H1 (cell line): ENCODE measurements around the gene COA3. TPM values are rescaled to one million over a fixed set of nuclear protein-coding genes. Genes with fewer than 3 reads are reported as not detected.

Experiments
- CTCF ChIA-PET: fragments of 300-600 bp; sonication (Branson Sonifier 250); formaldehyde crosslinking; loops from one replicate; lab custom pipeline; 2021; ENCODE audit not compliant: partially characterized antibody; lab: Charles Lee
- POLR2A ChIA-PET: fragments of 300-600 bp; sonication (Branson Sonifier 250); formaldehyde crosslinking; loops from one replicate; lab custom pipeline; 2021; ENCODE audit warnings: inconsistent platforms; ENCODE audit not compliant: partially characterized antibody; lab: Charles Lee
- DNase-seq, 2 experiments: peaks; one replicate each; pipeline versions ENCODE4 v3.0.0 to v3.0.0-alpha.2; 2010 to 2022; ENCODE audit warnings: low spot score in 2 of 2, low read depth in 1 of 2, mixed read lengths in 1 of 2
- FAIRE-seq: peaks from 2 replicates; lab custom pipeline; 2011; peaks lifted over from hg19 to GRCh38; lab: Jason Lieb, UNC
- H2AFZ ChIP-seq: 2 replicates; pipeline ENCODE4 v1.8.1; 2012; ENCODE audit warnings: low read length, inconsistent platforms
- H2AK5ac ChIP-seq: 2 replicates; pipeline ENCODE4 v1.6.1; 2013; ENCODE audit warnings: low read depth, low read length
- H2BK120ac ChIP-seq: replicated peaks from 2 replicates; pipeline ENCODE3; 2013; ENCODE audit warnings: low read depth, low read length, inconsistent platforms
- H2BK12ac ChIP-seq: 2 replicates; pipeline ENCODE4 v1.6.1; 2013; ENCODE audit warnings: low read depth, low read length
- H2BK15ac ChIP-seq: 2 replicates; pipeline ENCODE4 v1.6.1; 2013; ENCODE audit warnings: low read length
- H2BK20ac ChIP-seq: 2 replicates; pipeline ENCODE4 v1.6.1; 2013; ENCODE audit warnings: low read length
- H2BK5ac ChIP-seq: 2 replicates; pipeline ENCODE4 v1.6.1; 2013; ENCODE audit warnings: low read depth, low read length
- H3K14ac ChIP-seq: 2 replicates; pipeline ENCODE4 v1.6.1; 2013; ENCODE audit warnings: inconsistent platforms; ENCODE audit not compliant: insufficient read length
- H3K18ac ChIP-seq: 2 replicates; pipeline ENCODE4 v1.6.1; 2013; ENCODE audit warnings: low read length; ENCODE audit errors: extremely low read depth
- H3K23ac ChIP-seq: 2 replicates; pipeline ENCODE4 v1.6.1; 2013; ENCODE audit warnings: inconsistent platforms; ENCODE audit not compliant: insufficient read length
- H3K23me2 ChIP-seq: 2 replicates; pipeline ENCODE4 v1.6.1; 2013; ENCODE audit warnings: low read depth, low read length
- H3K27ac ChIP-seq: 2 replicates; pipeline ENCODE4 v1.6.1; 2011; ENCODE audit warnings: low read depth, low read length, inconsistent platforms
- H3K27me3 ChIP-seq, 4 experiments: replicated peaks in 1 of 4; 1 replicate in 1 of 4; 2 replicates in 3 of 4; pipeline versions ENCODE4 v1.6.1 to v1.8.1; 2011 to 2013; ENCODE audit warnings: low read length in 3 of 4, mild to moderate bottlenecking in 3 of 4, inconsistent platforms in 2 of 4, mixed read lengths in 2 of 4, moderate library complexity in 1 of 4; ENCODE audit not compliant: control insufficient read depth in 3 of 4, insufficient read depth in 3 of 4; ENCODE audit errors: extremely low read depth in 1 of 4
- H3K36me3 ChIP-seq, 4 experiments: 2 replicates each; pipeline versions ENCODE4 v1.6.1 to v1.8.1; 2011 to 2013; ENCODE audit warnings: mild to moderate bottlenecking in 4 of 4, low read length in 3 of 4, moderate library complexity in 2 of 4, control low read depth in 1 of 4, inconsistent platforms in 1 of 4; ENCODE audit not compliant: insufficient read depth in 4 of 4, control insufficient read depth in 2 of 4
- H3K4ac ChIP-seq: replicated peaks from 2 replicates; pipeline ENCODE3; 2013; ENCODE audit warnings: low read length, low read depth, mixed read lengths, inconsistent platforms; ENCODE audit not compliant: insufficient read length
- H3K4me1 ChIP-seq, 4 experiments: replicated peaks in 1 of 4; 1 replicate in 1 of 4; 2 replicates in 3 of 4; pipeline versions ENCODE4 v1.6.1 to v1.8.1; 2011 to 2013; ENCODE audit warnings: low read length in 3 of 4, inconsistent platforms in 2 of 4, mixed read lengths in 1 of 4; ENCODE audit not compliant: insufficient read depth in 4 of 4, control insufficient read depth in 3 of 4
- H3K4me2 ChIP-seq, 2 experiments: 2 replicates each; pipeline versions ENCODE4 v1.6.1 to v1.8.1; 2011 to 2013; ENCODE audit warnings: low read depth in 2 of 2, low read length in 2 of 2, control low read depth in 1 of 2, inconsistent platforms in 1 of 2, mild to moderate bottlenecking in 1 of 2; ENCODE audit not compliant: insufficient read depth in 1 of 2
- H3K4me3 ChIP-seq, 4 experiments: fragments of 200-600, 300-600 bp in 1 of 4; sonication (generic), shearing (Covaris generic), sonication (Bioruptor Twin) in 1 of 4; 2 replicates each; pipeline versions ENCODE4 v1.5.1 to v1.8.1; 2011 to 2016; ENCODE audit warnings: low read length in 4 of 4, low read depth in 3 of 4, control low read depth in 2 of 4, inconsistent platforms in 2 of 4, mild to moderate bottlenecking in 2 of 4, mixed read lengths in 1 of 4, moderate library complexity in 1 of 4; ENCODE audit not compliant: insufficient read depth in 2 of 4; ENCODE audit errors: extremely low read depth in 1 of 4
- H3K56ac ChIP-seq: replicated peaks from 2 replicates; pipeline ENCODE3; 2013; ENCODE audit warnings: low read depth, mild to moderate bottlenecking, mixed read lengths, low read length, inconsistent platforms; ENCODE audit not compliant: insufficient read length
- H3K79me1 ChIP-seq: 2 replicates; pipeline ENCODE4 v1.6.1; 2013; ENCODE audit warnings: low read depth, low read length, control low read depth
- H3K79me2 ChIP-seq, 2 experiments: 2 replicates each; pipeline versions ENCODE4 v1.6.1 to v1.8.1; 2012 to 2013; ENCODE audit warnings: low read length in 2 of 2, mild to moderate bottlenecking in 2 of 2, inconsistent platforms in 1 of 2; ENCODE audit not compliant: insufficient read depth in 2 of 2, control insufficient read depth in 1 of 2
- H3K9ac ChIP-seq, 4 experiments: replicated peaks in 1 of 4; 1 replicate in 1 of 4; 2 replicates in 3 of 4; pipeline versions ENCODE4 v1.6.1 to v1.8.1; 2011 to 2013; ENCODE audit warnings: low read depth in 3 of 4, low read length in 3 of 4, control low read depth in 2 of 4, mild to moderate bottlenecking in 2 of 4, moderate library complexity in 2 of 4, inconsistent platforms in 1 of 4; ENCODE audit errors: extremely low read depth in 1 of 4
- H3K9me3 ChIP-seq, 2 experiments: 2 replicates each; pipeline versions ENCODE4 v1.6.1 to v1.8.1; 2012 to 2013; ENCODE audit warnings: mild to moderate bottlenecking in 2 of 2, moderate library complexity in 2 of 2, control low read depth in 1 of 2, inconsistent platforms in 1 of 2, low read depth in 1 of 2, low read length in 1 of 2, mixed read lengths in 1 of 2; ENCODE audit not compliant: insufficient read depth in 2 of 2
- H4K20me1 ChIP-seq, 2 experiments: replicated peaks in 1 of 2; 2 replicates each; pipeline versions ENCODE3 to v1.8.1; 2011 to 2013; ENCODE audit warnings: inconsistent platforms in 2 of 2, low read length in 2 of 2, mild to moderate bottlenecking in 1 of 2; ENCODE audit not compliant: insufficient read depth in 2 of 2, control insufficient read depth in 1 of 2
- H4K5ac ChIP-seq: 2 replicates; pipeline ENCODE4 v1.6.1; 2013; ENCODE audit warnings: low read length, low read depth, mixed read lengths, inconsistent platforms; ENCODE audit not compliant: insufficient read length
- H4K8ac ChIP-seq: 2 replicates; pipeline ENCODE4 v1.8.0; 2013; ENCODE audit warnings: mild to moderate bottlenecking, moderate library complexity, low read length, inconsistent platforms; ENCODE audit not compliant: insufficient read depth; ENCODE audit errors: extremely low read depth
- H4K91ac ChIP-seq: replicated peaks from 2 replicates; pipeline ENCODE3; 2013; ENCODE audit warnings: low read length, mixed read lengths, inconsistent platforms; ENCODE audit not compliant: insufficient read length
- JUN ChIP-seq: IDR thresholded peaks from 2 replicates; pipeline ENCODE4 v1.6.1; 2011; ENCODE audit warnings: low read depth, mild to moderate bottlenecking, improper control_type of control experiment, low read length
- RAD21 ChIP-seq, 2 experiments: IDR thresholded peaks in 1 of 2; conservative IDR thresholded peaks in 1 of 2; 2 replicates each; pipeline ENCODE4 v1.6.1; 2011; ENCODE audit warnings: low read depth in 2 of 2, low read length in 2 of 2, improper control_type of control experiment in 1 of 2, inconsistent platforms in 1 of 2, mild to moderate bottlenecking in 1 of 2, moderate library complexity in 1 of 2
- WGBS, 2 experiments: shearing (Covaris generic) in 1 of 2; methylation state at CpG; one replicate each; pipeline versions ENCODE4 v1.1.6 to v1.1.7; 2013 to 2015; ENCODE audit warnings: low lambda C conversion rate in 2 of 2, mixed read lengths in 2 of 2, inconsistent platforms in 1 of 2, low coverage in 1 of 2, missing lambda C conversion rate in 1 of 2; ENCODE audit not compliant: insufficient replicate concordance in 2 of 2, insufficient coverage in 1 of 2, insufficient read length in 1 of 2; ENCODE audit errors: extremely low coverage in 1 of 2, missing lambda C conversion rate in 1 of 2; 5-methylcytosine and 5-hydroxymethylcytosine counted together
- polyA plus RNA-seq, 7 experiments: library from polyadenylated mRNA; depleted of rRNA in 3 of 7; stranded (reverse) in 5 of 7; unstranded in 2 of 7; fragments of >200 nt in 5 of 7; fragments of 200-250 nt in 2 of 7; gene quantifications; 1 replicate in 5 of 7; 2 replicates in 1 of 7; 4 replicates in 1 of 7; pipeline versions ENCODE4 v1.2.1 to v1.2.3, GENCODE V29; 2011 to 2013; ENCODE audit warnings: missing spikeins in 2 of 7, mixed read lengths in 2 of 7
- total RNA-seq: library from RNA; stranded (reverse); fragmentation: NEBNext Ultra II Directional; extraction: Animal tissue kit (Norgen Biotek cat#: 25700); gene quantifications from 2 replicates; pipeline ENCODE4 v1.2.1, GENCODE V29; 2021

COA3 gene
- total and polyA plus RNA-seq, 2 of the 8 experiments (the other 6 are each of a cell fraction or from before 2014, with no cell fraction given) = 68.4 to 143 TPM

DNA sequence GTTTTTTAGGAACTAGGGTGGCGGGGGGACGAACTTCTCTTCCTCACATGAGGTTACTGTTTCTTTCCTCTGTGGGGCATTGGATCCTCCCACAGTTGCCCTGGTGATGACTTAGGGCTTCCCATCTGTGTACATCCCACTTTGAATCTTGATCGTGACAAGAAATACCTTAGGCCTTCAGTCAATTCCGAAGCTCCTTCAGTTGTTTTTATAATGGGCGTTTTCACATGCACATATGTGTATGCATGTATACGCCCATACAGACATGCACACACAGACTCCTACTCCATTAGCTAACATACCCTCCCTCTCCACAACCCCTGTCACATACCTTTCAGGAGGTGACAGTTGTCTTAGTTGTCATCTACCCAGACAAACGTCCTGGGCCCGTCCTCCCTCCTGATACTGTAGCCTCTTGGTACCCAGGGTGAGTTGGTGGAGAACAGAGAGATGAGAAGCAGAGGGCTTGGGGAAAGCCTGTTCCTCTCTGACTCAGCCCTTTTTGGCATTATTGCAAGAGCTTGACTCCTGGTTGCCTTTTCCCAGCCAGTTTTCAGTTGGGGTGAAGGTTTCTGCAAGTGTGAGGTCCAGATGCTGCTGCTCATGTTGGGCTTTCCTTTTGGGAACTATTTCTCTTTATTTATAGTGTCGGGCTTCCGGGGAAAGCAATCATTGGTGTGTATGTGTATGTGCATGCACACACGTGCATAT, 43.6 kb upstream of the COA3 start:
- Histone ChIP-seq H2BK15ac (no peak overlapping the region), H3K14ac (no peak overlapping the region), H3K9ac (no peak overlapping the region), H2BK5ac (no peak overlapping the region), H3K23me2 (no peaks in the 10 kb centered on the region), H2BK120ac (no peak overlapping the region), H3K27ac (no peak overlapping the region), H2BK12ac (no peak overlapping the region), H3K9me3 (no peaks in the 10 kb centered on the region), H3K4me1 (no peaks in the 10 kb centered on the region), H2AFZ (no peak overlapping the region), H3K18ac (no peak overlapping the region), H4K8ac (no peak overlapping the region), H3K4me3 (no peak overlapping the region), H2AK5ac (no peak overlapping the region), H4K91ac (no peak overlapping the region), H3K23ac (no peak overlapping the region), H3K4ac (no peak overlapping the region), H3K79me2 (no peaks in the 10 kb centered on the region), H3K79me1 (no peaks in the 10 kb centered on the region), H4K20me1 (peaks cover 11 to 17% of the 10 kb centered on the region in 2 experiments), H3K27me3 (no peaks in the 10 kb centered on the region), H3K56ac (no peak overlapping the region), H2BK20ac (no peak overlapping the region), H4K5ac (no peak overlapping the region), H3K4me2 (no peak overlapping the region), H3K36me3 (peaks cover 36 to 84% (median 63%) of the 10 kb centered on the region in 4 experiments)
- POLR2A ChIA-PET = interaction anchor here (0.6 to 10.4 kb wide), 12 partner anchors 6 to 155 kb away, joined by 3 to 111 read pairs (median 4); partner anchors contain the start of genes AOC3, CNTD1, COA3 and PSME3
- WGBS, 2 experiments = 93% methylated on average over 11 of the region's 11 CpGs; no CpG with 5 or more reads in 1 of the 2 experiments
- CTCF ChIA-PET = interaction anchor here (0.6 to 8.9 kb wide), 21 partner anchors 9 to 157 kb away, joined by 3 to 141 read pairs (median 6); partner anchors contain the start of genes AOC3, BECN1, PSME3 and RPL27
- TF ChIP-seq JUN (no peak), RAD21 (IDR thresholded peaks at IDR 0.05 in 1 of 2, conservative IDR thresholded peaks at IDR 0.05 in 1 of 2; ENCODE audit: low read depth in 2 of 2, low read length in 2 of 2) (no peak)
- DNase-seq (no peak), FAIRE-seq (no peak)
